Dendritic cell treated with granulocyte-macrophage colony-stimulating factor and Interleukin-4, amounts not matched to agents 40 ng/mL and 50 ng/mL, for 4 days (primary cell): Measurements from ENCODE around the gene DSPP.
"Not testable (repeated sequence)": the region's sequence is repeated elsewhere in the genome, so short reads cannot be mapped to it uniquely, and the experiment has no call there.

Source experiments
- H3K27ac Mint-ChIP-seq: one replicate; pipeline ENCODE4 v1.8.0; 2022; ENCODE audit warnings: mild to moderate bottlenecking, mixed read lengths
- H3K27me3 Mint-ChIP-seq: one replicate; pipeline ENCODE4 v1.8.0; 2022; ENCODE audit warnings: mild to moderate bottlenecking, mixed read lengths
- H3K36me3 Mint-ChIP-seq: one replicate; pipeline ENCODE4 v1.8.0; 2022; ENCODE audit warnings: low read depth, mixed read lengths
- H3K4me1 Mint-ChIP-seq: one replicate; pipeline ENCODE4 v1.8.0; 2022; ENCODE audit warnings: low read depth, mixed read lengths
- H3K4me3 Mint-ChIP-seq: one replicate; pipeline ENCODE4 v1.8.0; 2022; ENCODE audit warnings: mild to moderate bottlenecking, moderate library complexity, mixed read lengths
- H3K9me3 Mint-ChIP-seq: one replicate; pipeline ENCODE4 v1.8.0; 2022; ENCODE audit warnings: mixed read lengths
- intact Hi-C: fragments of 100-400 bp; cut with micrococcal nuclease; formaldehyde crosslinking; loops from one replicate; pipeline ENCODE4 v1.15.0; 2022

The DSPP gene

GRCh38 chr4:87608229-87608628 is at the start of gene DSPP:
Gene DSPP, plus strand, starts transcription at chr4:87608529. Its CDS starts 2,380 bp downstream, at chr4:87610909.
- Mint-ChIP-seq H3K27ac (no peak within 1 kb of the TSS), H3K9me3 (no peaks in the 10 kb centered on the region), H3K36me3 (no peaks in the 10 kb centered on the region), H3K4me1 (no peaks in the 10 kb centered on the region), H3K27me3 (no peaks in the 10 kb centered on the region), H3K4me3 (no peak within 1 kb of the TSS)
- intact Hi-C loops = no loop called here

GRCh38 chr4:87559090-87559837 is 49.1 kb upstream of the DSPP start:
- Mint-ChIP-seq H3K4me1 (peaks cover 5% of the 10 kb centered on the region), H3K27ac (no peak overlapping the region), H3K27me3 (no peaks in the 10 kb centered on the region), H3K4me3 (no peak overlapping the region), H3K9me3 (no peaks in the 10 kb centered on the region), H3K36me3 (no peaks in the 10 kb centered on the region)
- intact Hi-C loops = no loop called here

DNA sequence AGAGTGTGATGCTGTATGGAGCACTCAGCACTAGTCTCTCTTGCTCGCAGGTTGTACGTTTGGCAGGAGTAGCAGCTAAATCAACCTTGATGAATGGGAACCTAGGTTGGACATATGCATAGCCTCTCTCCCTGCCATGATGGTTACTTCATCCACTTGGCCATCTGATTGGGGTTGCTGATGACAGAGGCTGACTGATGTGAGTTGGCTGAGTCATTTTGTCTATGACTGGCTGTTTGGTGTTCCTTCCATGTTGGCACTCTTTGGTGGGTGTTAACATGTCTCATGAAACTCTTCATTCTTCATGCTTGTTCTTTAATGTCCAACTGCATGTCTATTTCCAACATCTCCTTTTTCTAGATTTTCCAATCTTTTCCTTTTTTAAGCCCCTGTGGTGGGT is 47.5 kb upstream of the DSPP start:
- Mint-ChIP-seq H3K9me3 (no peaks in the 10 kb centered on the region), H3K27ac (no peak overlapping the region), H3K27me3 (no peaks in the 10 kb centered on the region), H3K36me3 (no peaks in the 10 kb centered on the region), H3K4me1 (peaks cover 3% of the 10 kb centered on the region), H3K4me3 (no peak overlapping the region)
- intact Hi-C loops = no loop called here

DNA sequence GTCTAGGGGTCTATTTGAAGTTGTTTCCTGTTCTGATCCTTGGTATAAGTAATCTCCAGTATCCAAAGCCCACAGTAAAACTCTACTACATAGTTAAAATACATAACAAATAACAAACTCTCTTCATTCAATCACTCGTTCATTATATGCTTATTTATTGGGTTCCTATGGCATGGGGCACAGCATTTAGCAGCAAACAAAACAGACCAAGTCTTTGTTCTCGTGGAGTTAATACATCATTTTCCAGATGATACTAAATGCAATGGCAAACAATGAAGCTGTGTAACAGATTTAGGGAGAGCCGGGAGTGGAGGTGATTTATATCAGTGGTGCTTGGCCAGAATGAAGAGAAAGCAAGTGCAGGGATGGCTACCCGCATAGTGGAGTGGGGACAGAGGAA is 42.6 kb upstream of the DSPP start:
- intact Hi-C loops = no loop called here
- Mint-ChIP-seq H3K9me3 (no peaks in the 10 kb centered on the region), H3K36me3 (no peaks in the 10 kb centered on the region), H3K27me3 (no peaks in the 10 kb centered on the region), H3K27ac (no peak overlapping the region), H3K4me1 (no peaks in the 10 kb centered on the region), H3K4me3 (no peak overlapping the region)

DNA sequence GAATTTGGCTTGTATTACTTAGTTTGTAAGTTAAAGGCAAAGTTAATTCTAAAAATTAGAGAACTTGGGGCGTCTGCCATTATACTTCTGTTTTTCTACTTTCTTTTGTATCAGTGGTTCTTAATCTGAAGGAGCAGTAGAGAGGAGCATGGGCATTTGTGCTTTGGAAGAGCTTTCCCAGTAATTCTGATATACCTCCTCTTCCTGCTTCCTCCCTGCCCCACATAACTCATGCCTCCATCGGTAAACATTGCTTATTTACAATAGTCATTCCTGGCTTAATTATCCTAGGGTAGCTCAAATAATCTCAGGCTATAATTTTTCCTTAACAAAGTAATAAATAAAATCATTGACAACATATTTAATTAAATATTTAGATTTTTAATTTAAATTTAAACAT is 42.1 kb upstream of the DSPP start:
- Mint-ChIP-seq H3K36me3 (no peaks in the 10 kb centered on the region), H3K9me3 (no peaks in the 10 kb centered on the region), H3K4me1 (no peaks in the 10 kb centered on the region), H3K4me3 (no peak overlapping the region), H3K27ac (no peak overlapping the region), H3K27me3 (no peaks in the 10 kb centered on the region)
- intact Hi-C loops = no loop called here

DNA sequence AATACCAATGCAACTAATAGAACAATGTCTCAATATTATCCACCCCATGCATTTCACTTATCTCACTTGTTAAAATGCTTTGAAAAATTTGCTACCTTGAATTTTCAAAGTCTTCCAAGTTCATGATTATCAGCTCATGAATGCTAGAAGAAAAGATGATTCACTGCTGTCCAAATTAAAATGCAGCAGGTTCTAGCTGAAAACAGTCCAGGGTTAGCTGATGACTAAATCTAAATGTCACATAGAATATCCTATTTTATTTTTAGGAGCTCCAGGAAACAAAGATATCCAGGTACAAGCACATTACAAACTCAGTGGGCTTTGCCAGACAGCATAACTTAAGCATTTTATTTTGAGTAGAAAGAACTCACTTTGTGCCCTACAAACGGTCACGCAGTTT is 41.1 kb upstream of the DSPP start:
- intact Hi-C loops = no loop called here
- H3K4me3 Mint-ChIP-seq = no peak overlapping the region

DNA sequence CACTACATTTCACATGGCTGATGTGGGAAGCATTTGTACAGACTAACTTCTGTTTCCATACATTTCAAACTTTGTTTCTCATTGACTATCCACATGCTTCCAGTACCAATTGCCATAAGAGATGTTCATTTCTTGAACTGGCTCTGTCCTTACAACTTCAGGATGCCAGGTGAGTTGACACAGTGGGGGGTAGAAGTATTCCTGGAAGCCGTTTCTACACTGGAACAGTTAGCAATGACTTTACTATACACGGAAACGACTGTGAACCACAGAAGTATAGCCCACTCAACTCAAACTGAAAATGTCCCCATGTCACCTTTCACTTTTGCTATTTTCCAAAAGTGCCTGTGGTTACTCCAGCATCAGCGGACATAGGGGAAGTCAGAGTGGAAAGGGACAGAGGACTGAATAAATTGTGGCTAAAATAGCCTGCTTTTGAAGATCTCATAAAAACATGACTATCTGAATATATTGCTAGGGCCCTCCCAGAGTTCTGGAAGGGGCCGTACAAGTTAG is 38.0 kb upstream of the DSPP start:
- intact Hi-C loops = no loop called here
- Mint-ChIP-seq H3K27ac (no peak overlapping the region), H3K4me3 (no peak overlapping the region), H3K36me3 (no peaks in the 10 kb centered on the region), H3K9me3 (no peaks in the 10 kb centered on the region), H3K4me1 (no peaks in the 10 kb centered on the region), H3K27me3 (no peaks in the 10 kb centered on the region)

More for the DNA sequence above, 41.1 kb upstream of the DSPP start:
- Mint-ChIP-seq H3K36me3 (no peaks in the 10 kb centered on the region), H3K27ac (no peak overlapping the region), H3K27me3 (no peaks in the 10 kb centered on the region), H3K4me1 (no peaks in the 10 kb centered on the region), H3K9me3 (no peaks in the 10 kb centered on the region)

- H3K9me3 Mint-ChIP-seq, H3K4me1 Mint-ChIP-seq, H3K27me3 Mint-ChIP-seq, H3K36me3 Mint-ChIP-seq, intact Hi-C loops, H3K27ac Mint-ChIP-seq, H3K4me3 Mint-ChIP-seq: not testable (repeated sequence)
Measured at GRCh38 chr4:87574376-87574775, 34.0 kb upstream of the DSPP start.

DNA sequence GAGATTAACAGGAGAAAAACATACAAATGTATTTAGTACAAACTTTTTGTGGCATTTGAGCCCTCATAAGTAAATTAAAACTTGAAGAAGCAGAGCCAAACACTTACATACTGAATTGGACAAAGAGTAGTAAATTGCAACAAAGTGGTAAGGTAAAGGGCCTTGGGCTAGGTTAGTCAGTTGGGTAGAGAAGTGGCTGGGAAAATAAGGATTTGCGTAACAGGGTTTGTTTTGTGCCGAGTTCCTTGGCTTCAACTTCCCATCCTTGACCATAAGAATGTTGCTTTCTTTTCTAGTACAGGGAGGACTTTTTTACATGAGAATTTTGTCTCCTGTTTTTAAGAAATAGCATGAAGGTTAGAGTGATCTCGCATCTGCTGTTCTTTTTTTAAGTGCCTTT is 33.3 kb upstream of the DSPP start:
- Mint-ChIP-seq H3K27me3 (no peaks in the 10 kb centered on the region), H3K4me3 (no peak overlapping the region), H3K36me3 (no peaks in the 10 kb centered on the region), H3K4me1 (no peaks in the 10 kb centered on the region), H3K27ac (no peak overlapping the region), H3K9me3 (no peaks in the 10 kb centered on the region)
- intact Hi-C loops = no loop called here

DNA sequence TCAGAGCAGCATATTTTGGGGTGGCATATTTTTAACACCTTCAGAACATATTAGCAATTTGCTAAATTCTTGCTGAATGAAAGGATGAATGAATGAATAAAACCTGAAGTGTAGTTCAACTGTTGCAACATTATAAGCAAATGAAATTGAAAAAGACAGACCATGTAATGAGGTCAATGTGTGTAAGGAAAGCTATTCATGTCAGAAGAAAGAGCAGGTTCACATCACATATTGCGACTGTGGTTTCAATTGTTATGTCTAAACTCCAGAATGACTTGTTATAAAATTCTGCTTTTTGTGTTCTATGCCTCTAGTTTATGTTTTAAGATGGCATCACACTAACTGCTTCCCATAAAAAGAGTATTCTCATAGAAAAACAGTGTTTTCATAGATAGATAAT is 32.9 kb upstream of the DSPP start:
- Mint-ChIP-seq H3K9me3 (no peaks in the 10 kb centered on the region), H3K4me3 (no peak overlapping the region), H3K27ac (no peak overlapping the region), H3K27me3 (no peaks in the 10 kb centered on the region), H3K4me1 (no peaks in the 10 kb centered on the region), H3K36me3 (no peaks in the 10 kb centered on the region)
- intact Hi-C loops = no loop called here

DNA sequence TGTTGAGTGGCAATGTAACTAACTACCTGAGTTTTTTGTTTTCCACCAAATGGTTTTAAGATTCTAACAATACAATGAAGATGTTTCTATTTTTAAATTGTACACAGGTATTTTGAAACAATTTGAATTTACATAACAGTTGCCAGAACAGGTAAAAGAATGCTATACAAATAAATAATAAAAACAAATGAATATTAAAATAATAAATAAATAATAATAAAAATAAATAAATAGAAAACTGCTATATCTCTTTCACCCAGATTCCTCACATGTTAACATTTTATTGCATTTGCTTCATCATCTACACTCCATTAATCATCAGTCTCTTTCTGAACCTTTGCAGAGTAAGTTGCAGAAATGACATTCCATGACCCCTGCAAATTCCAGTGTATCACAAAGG is 32.3 kb upstream of the DSPP start:
- H3K9me3 Mint-ChIP-seq = no peaks in the 10 kb centered on the region
- no peak overlapping the region for H3K27ac Mint-ChIP-seq
- no peaks in the 10 kb centered on the region for H3K27me3 Mint-ChIP-seq
- H3K4me3 Mint-ChIP-seq = no peak overlapping the region
- intact Hi-C loops = no loop called here
- H3K4me1 Mint-ChIP-seq = no peaks in the 10 kb centered on the region
- no peaks in the 10 kb centered on the region for H3K36me3 Mint-ChIP-seq

GRCh38 chr4:87579478-87579877 is 28.9 kb upstream of the DSPP start:
- Mint-ChIP-seq H3K9me3 (no peaks in the 10 kb centered on the region), H3K4me3 (no peak overlapping the region), H3K27ac (no peak overlapping the region), H3K36me3 (no peaks in the 10 kb centered on the region), H3K27me3 (no peaks in the 10 kb centered on the region), H3K4me1 (no peaks in the 10 kb centered on the region)
- intact Hi-C loops = no loop called here

DNA sequence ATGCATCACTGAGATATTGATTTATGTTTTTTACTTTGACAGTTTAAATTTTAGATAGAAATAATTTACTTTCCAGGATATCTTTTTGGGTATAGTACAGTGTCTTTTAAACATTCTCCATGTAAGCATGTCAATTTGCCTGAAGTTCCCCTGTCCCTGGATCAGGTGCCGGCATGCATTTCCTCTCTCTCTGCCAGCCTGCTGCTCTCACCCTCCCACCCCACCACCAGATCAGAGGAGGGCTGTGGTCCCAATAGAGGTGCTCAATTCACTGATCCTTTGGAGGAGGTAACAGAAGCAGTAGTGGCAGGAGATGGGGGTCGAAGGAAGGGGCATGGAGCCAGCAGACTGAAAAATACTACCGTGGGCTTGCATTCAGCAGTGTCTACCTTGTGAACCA is 28.3 kb upstream of the DSPP start:
- intact Hi-C loops = no loop called here
- Mint-ChIP-seq H3K27me3 (no peaks in the 10 kb centered on the region), H3K27ac (no peak overlapping the region), H3K36me3 (no peaks in the 10 kb centered on the region), H3K4me1 (no peaks in the 10 kb centered on the region), H3K4me3 (no peak overlapping the region), H3K9me3 (no peaks in the 10 kb centered on the region)

DNA sequence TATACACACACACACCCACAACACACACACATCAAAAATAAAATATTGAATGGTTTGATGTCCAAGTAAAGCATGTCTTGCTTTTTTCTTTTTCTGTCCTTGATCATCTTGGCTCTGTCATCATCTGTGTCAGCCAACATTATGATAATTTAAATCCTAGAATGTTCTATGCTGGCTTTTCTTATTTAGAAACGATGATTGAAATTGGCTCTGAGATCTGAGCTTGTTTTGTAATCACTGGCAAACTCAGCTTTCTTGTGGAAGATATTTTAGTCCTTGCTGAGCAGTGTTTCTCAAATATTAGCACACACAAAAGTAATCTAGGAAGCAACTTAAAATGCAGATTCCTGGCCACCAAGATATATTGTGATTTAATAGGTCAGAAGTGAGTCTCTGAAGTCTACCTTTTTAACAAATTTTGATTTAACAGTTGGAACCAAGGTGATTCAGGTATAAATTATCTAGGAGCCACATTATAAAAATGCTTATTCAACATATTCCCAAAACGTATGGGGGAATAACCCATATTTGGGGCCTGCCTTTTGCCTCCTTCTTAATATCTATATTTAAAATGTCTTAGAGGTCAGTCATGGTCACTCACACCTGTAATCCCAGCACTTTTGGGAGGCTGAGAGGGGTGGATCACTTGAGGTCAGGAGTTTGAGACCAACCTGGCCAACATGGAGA is 24.0 kb upstream of the DSPP start:
- no peak overlapping the region for H3K4me3 Mint-ChIP-seq
- peaks cover under 1% of the 10 kb centered on the region for H3K4me1 Mint-ChIP-seq
- H3K9me3 Mint-ChIP-seq = no peaks in the 10 kb centered on the region
- no peaks in the 10 kb centered on the region for H3K36me3 Mint-ChIP-seq
- H3K27ac Mint-ChIP-seq = no peak overlapping the region
- no peaks in the 10 kb centered on the region for H3K27me3 Mint-ChIP-seq
- intact Hi-C loops = no loop called here

GRCh38 chr4:87589531-87589930 is 18.8 kb upstream of the DSPP start:
- H3K9me3 Mint-ChIP-seq = no peaks in the 10 kb centered on the region
- H3K27ac Mint-ChIP-seq = no peak overlapping the region
- no peaks in the 10 kb centered on the region for H3K27me3 Mint-ChIP-seq
- intact Hi-C loops = no loop called here
- H3K36me3 Mint-ChIP-seq = no peaks in the 10 kb centered on the region
- no peak overlapping the region for H3K4me3 Mint-ChIP-seq
- H3K4me1 Mint-ChIP-seq = peaks cover 6% of the 10 kb centered on the region
